ENCODE results near the gene CALD1. TPM values are rescaled to one million over a fixed set of nuclear protein-coding genes. Genes with fewer than 3 reads are reported as not detected.

Gene CALD1
- total RNA-seq, 1 donor from 2014 or later: 1,941 TPM

- peaks cover 3% of the 10 kb centered on the region for H3K9me3 Mint-ChIP-seq (ENCODE audit: low read depth)
- no peak for TF ChIP-seq CTCF (IDR thresholded peaks at IDR 0.05)
- H3K36me3 Mint-ChIP-seq (ENCODE audit: low read depth): no peaks in the 10 kb centered on the region
- H3K27ac Mint-ChIP-seq (ENCODE audit: unreplicated experiment): peak overlapping the region; percentile 37
- H3K4me3 Mint-ChIP-seq (ENCODE audit: unreplicated experiment): no peak overlapping the region
- peaks cover 88% of the 10 kb centered on the region for H3K4me1 Mint-ChIP-seq (ENCODE audit: low read depth)
- DNase-seq (ENCODE audit: low spot score): no peak
- no peaks in the 10 kb centered on the region for H3K27me3 Mint-ChIP-seq (ENCODE audit: low read depth)
These were observed 15.1 kb upstream of the CALD1 start for GRCh38 chr7:134764365-134764764.

GRCh38 chr7:134766779-134767519 is 12.5 kb upstream of the CALD1 start:
- peak overlapping the region; percentile 96 for H3K27ac Mint-ChIP-seq (ENCODE audit: unreplicated experiment)
- DNase-seq (ENCODE audit: low spot score): no peak
- no peak for TF ChIP-seq CTCF (IDR thresholded peaks at IDR 0.05)
- H3K36me3 Mint-ChIP-seq (ENCODE audit: low read depth): no peaks in the 10 kb centered on the region
- H3K9me3 Mint-ChIP-seq (ENCODE audit: low read depth): peaks cover 3% of the 10 kb centered on the region
- H3K4me1 Mint-ChIP-seq (ENCODE audit: low read depth): peaks cover 80% of the 10 kb centered on the region
- no peaks in the 10 kb centered on the region for H3K27me3 Mint-ChIP-seq (ENCODE audit: low read depth)
- H3K4me3 Mint-ChIP-seq (ENCODE audit: unreplicated experiment): peak overlapping the region; percentile 53

GRCh38 chr7:134767520-134768168 is 11.8 kb upstream of the CALD1 start:
- DNase-seq (ENCODE audit: low spot score): no peak
- peak overlapping the region; percentile 96 for H3K27ac Mint-ChIP-seq (ENCODE audit: unreplicated experiment)
- H3K27me3 Mint-ChIP-seq (ENCODE audit: low read depth): no peaks in the 10 kb centered on the region
- no peaks in the 10 kb centered on the region for H3K36me3 Mint-ChIP-seq (ENCODE audit: low read depth)
- H3K4me1 Mint-ChIP-seq (ENCODE audit: low read depth): peaks cover 79% of the 10 kb centered on the region
- H3K4me3 Mint-ChIP-seq (ENCODE audit: unreplicated experiment): peak overlapping the region; percentile 53
- no peaks in the 10 kb centered on the region for H3K9me3 Mint-ChIP-seq (ENCODE audit: low read depth)
- no peak for TF ChIP-seq CTCF (IDR thresholded peaks at IDR 0.05)

- no peak for TF ChIP-seq CTCF (IDR thresholded peaks at IDR 0.05)
- H3K36me3 Mint-ChIP-seq (ENCODE audit: low read depth): no peaks in the 10 kb centered on the region
- H3K4me1 Mint-ChIP-seq (ENCODE audit: low read depth): peaks cover 78% of the 10 kb centered on the region
- no peaks in the 10 kb centered on the region for H3K9me3 Mint-ChIP-seq (ENCODE audit: low read depth)
- H3K4me3 Mint-ChIP-seq (ENCODE audit: unreplicated experiment): no peak overlapping the region
- no peak for DNase-seq (ENCODE audit: low spot score)
- peak overlapping the region; percentile 96 for H3K27ac Mint-ChIP-seq (ENCODE audit: unreplicated experiment)
- no peaks in the 10 kb centered on the region for H3K27me3 Mint-ChIP-seq (ENCODE audit: low read depth)
These were observed 11.2 kb upstream of the CALD1 start for GRCh38 chr7:134768243-134768642.

GRCh38 chr7:134770676-134771075 is 8.8 kb upstream of the CALD1 start:
- no peak for TF ChIP-seq CTCF (IDR thresholded peaks at IDR 0.05)
- H3K9me3 Mint-ChIP-seq (ENCODE audit: low read depth): no peaks in the 10 kb centered on the region
- DNase-seq (ENCODE audit: low spot score): no peak
- no peak overlapping the region for H3K4me3 Mint-ChIP-seq (ENCODE audit: unreplicated experiment)
- H3K36me3 Mint-ChIP-seq (ENCODE audit: low read depth): no peaks in the 10 kb centered on the region
- H3K4me1 Mint-ChIP-seq (ENCODE audit: low read depth): peaks cover 76% of the 10 kb centered on the region
- H3K27ac Mint-ChIP-seq (ENCODE audit: unreplicated experiment): no peak overlapping the region
- no peaks in the 10 kb centered on the region for H3K27me3 Mint-ChIP-seq (ENCODE audit: low read depth)

All from chondrocyte (in vitro differentiated cells).